ENCODE measurements around the gene ABHD11.
A peak's percentile ranks its signal among the peaks of the same experiment; 100 is the strongest.

Gene ABHD11

DNA sequence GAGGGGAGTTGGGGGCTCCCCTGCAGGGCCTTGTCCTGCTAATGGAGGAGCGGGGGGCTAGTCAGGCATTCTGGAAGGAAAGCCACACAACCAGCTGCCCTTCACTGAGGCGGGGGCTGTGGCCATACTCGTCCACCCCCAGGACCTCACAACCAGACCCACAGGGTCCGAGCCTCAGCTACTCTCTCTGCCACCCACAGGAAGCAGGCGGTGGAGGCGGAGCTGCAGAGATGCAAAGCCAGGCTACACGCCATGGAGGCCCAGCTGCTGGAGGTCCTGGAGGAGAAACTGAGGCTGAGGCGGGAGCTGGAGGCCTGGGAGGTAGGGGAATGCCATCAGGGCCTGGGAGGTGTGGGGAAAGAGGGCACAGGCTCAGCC lies 3.1 kb downstream of the ABHD11 start:
- H3K27ac ChIP-seq, result peak overlapping the region; percentile 29
- TF ChIP-seq ZFX (IDR thresholded peaks at IDR 0.05), result no peak
- TF ChIP-seq, protein P1, sequence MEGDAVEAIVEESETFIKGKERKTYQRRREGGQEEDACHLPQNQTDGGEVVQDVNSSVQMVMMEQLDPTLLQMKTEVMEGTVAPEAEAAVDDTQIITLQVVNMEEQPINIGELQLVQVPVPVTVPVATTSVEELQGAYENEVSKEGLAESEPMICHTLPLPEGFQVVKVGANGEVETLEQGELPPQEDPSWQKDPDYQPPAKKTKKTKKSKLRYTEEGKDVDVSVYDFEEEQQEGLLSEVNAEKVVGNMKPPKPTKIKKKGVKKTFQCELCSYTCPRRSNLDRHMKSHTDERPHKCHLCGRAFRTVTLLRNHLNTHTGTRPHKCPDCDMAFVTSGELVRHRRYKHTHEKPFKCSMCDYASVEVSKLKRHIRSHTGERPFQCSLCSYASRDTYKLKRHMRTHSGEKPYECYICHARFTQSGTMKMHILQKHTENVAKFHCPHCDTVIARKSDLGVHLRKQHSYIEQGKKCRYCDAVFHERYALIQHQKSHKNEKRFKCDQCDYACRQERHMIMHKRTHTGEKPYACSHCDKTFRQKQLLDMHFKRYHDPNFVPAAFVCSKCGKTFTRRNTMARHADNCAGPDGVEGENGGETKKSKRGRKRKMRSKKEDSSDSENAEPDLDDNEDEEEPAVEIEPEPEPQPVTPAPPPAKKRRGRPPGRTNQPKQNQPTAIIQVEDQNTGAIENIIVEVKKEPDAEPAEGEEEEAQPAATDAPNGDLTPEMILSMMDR (conservative IDR thresholded peaks at IDR 0.05), result no peak

DNA sequence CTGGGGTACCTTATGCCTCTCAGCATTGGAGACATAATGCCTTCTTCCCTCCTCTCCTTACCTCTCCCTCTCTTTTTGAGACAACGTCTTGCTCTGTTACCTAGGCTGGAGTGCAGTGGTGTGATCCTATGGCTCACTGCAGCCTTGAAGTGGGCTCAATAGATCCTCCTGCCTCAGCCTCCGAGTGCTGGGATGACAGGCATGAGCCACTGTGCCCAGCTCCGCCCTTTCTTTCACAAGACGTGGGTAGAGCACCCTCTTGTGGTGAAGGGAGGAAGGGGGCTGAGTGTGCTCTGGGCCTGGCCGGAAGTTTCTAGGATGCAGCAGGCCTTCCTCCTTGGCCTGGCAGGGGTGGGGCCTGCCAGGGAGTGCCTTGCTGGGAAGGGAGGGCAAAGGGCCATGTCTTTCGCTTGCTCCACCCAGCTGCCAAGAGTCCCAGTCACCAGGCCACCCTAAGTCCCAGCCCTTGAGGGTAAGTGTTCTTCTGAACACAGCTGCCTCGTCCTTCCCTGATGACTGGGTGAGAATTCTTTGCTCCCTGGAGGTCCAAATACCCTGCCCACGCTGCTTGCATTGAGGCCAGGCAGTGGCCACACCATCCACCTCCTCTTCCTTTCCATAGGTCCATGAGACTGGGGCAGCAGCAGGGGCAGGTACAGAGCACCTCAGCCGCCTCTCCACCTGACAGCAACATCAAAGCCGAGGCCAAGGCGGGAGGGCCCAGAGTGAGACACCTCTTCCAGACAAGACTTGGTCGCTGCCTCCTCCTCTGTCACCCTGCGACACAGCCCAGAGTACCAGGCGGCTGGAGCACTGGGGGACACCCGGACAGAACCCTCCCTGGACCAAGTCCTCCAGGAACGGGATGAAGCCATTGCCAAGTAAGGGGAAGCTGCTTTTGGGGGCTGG lies 3.7 kb downstream of the ABHD11 start:
- no peak for TF ChIP-seq ZFX (IDR thresholded peaks at IDR 0.05)
- TF ChIP-seq, protein P1 (conservative IDR thresholded peaks at IDR 0.05), result peak; percentile 97

DNA sequence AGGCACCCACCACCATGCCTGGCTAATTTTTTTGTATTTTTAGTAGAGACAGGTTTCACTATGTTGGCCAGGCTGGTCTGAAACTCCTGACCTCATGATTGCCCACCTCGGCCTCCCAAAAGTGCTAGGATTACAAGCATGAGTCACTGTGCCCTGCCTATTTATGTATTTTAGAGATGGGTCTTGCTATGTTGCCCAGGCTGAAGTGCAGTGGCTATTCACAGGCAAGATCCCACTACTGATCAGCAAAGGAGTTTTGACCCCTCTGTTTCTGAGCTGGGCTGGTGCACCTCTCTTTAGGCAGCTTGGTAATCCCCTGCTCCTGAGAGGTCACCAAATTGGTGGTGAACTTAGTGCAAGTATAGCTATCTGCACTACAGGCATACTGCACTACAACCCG lies 6.2 kb downstream of the ABHD11 start:
- no peak overlapping the region for H3K27ac ChIP-seq
- TF ChIP-seq ZFX (IDR thresholded peaks at IDR 0.05), result no peak
- TF ChIP-seq, protein P1 (conservative IDR thresholded peaks at IDR 0.05), result no peak

More for the DNA sequence above, 3.7 kb downstream of the ABHD11 start:
- H3K27ac ChIP-seq, result peak overlapping the region; percentile 29

- TF ChIP-seq ZFX (IDR thresholded peaks at IDR 0.05), result no peak
- TF ChIP-seq, protein P1 (conservative IDR thresholded peaks at IDR 0.05), result no peak
- H3K27ac ChIP-seq, result no peak overlapping the region
Observed at GRCh38 chr7:73730485-73730884, 8.1 kb downstream of the ABHD11 start.

GRCh38 chr7:73728551-73728950 lies 10.1 kb downstream of the ABHD11 start:
- TF ChIP-seq, protein P1 (conservative IDR thresholded peaks at IDR 0.05), result no peak
- no peak for TF ChIP-seq ZFX (IDR thresholded peaks at IDR 0.05)
- no peak overlapping the region for H3K27ac ChIP-seq

DNA sequence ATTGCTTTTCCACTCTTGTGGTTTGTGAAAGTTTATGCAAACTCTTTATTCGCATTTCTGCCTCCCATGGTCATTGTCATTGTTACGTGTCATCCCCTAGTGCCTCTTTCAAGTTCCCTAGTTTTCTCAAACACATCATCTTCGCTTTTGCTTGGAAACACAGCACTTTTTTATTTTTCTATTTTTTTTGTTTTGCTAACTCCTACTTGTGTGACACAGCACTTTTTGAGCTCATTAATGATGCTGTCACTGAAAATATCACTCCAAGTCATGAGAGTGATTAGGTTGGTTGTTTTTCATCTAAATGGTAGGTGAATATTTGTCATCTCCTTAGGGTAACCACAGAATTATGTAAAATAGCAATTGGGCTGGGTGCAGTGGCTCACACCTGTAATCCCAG lies 10.7 kb downstream of the ABHD11 start:
- TF ChIP-seq, protein P1 (conservative IDR thresholded peaks at IDR 0.05), result no peak
- no peak for TF ChIP-seq ZFX (IDR thresholded peaks at IDR 0.05)
- no peak overlapping the region for H3K27ac ChIP-seq

DNA sequence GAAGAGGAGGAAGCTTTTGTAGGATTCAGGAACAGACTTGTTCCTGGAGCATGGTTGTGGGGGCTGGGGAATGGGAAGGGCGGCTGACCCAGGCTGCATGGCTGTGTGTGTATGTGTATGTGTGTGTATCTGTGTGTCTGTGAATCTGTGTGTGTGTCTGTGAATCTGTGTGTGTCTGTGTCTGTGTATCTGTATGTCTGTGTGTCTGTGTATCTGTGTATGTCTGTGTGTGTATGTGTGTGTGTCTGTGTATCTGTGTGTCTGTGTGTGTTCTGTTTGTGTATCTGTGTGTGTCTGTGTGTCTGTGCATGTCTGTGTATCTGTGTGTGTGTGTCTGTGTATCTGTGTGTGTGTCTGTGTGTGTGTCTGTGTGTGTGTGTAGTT lies 12.5 kb downstream of the ABHD11 start:
- TF ChIP-seq, protein P1 (conservative IDR thresholded peaks at IDR 0.05), result peak; percentile 78
- no peak for TF ChIP-seq ZFX (IDR thresholded peaks at IDR 0.05)
- H3K27ac ChIP-seq, result no peak overlapping the region

All from C4-2B (cell line).